Natural killer cell treated with Interleukin-12 subunit alpha and Interleukin-12 subunit beta and Interleukin-15 and Interleukin-18, amount 100 ng/mL, for 72 hours (primary cell): Measurements from ENCODE around the gene SLCO3A1. TPM values are rescaled to one million over a fixed set of nuclear protein-coding genes. Genes with fewer than 3 reads are reported as not detected.

ENCODE experiments used
- ATAC-seq, 2 donors: fragments of 150-1000 bp; cut with Tn5 transposase in 1 of 2; sonication (Bioruptor Pico), chemical (Tn5 transposase) in 1 of 2; 2 replicates each; pipeline ENCODE4 v1.10.0; 2021
- DNase-seq: peaks from one replicate; pipeline ENCODE4 v3.0.0; 2022; ENCODE audit warnings: low spot score
- H3K27ac Mint-ChIP-seq, 2 donors: 1 replicate in 1 of 2; 2 replicates in 1 of 2; pipeline ENCODE4 v1.8.0; 2022; ENCODE audit warnings: mixed read lengths in 2 of 2, mild to moderate bottlenecking in 1 of 2, moderate library complexity in 1 of 2
- H3K27me3 Mint-ChIP-seq, 2 donors: 1 replicate in 1 of 2; 2 replicates in 1 of 2; pipeline ENCODE4 v1.8.0; 2022; ENCODE audit warnings: mixed read lengths in 2 of 2
- H3K36me3 Mint-ChIP-seq: one replicate; pipeline ENCODE4 v1.8.0; 2022; ENCODE audit warnings: mixed read lengths
- H3K4me1 Mint-ChIP-seq, 2 donors: 1 replicate in 1 of 2; 2 replicates in 1 of 2; pipeline ENCODE4 v1.8.0; 2022; ENCODE audit warnings: low read depth in 2 of 2, mixed read lengths in 2 of 2, mild to moderate bottlenecking in 1 of 2
- H3K4me3 Mint-ChIP-seq: one replicate; pipeline ENCODE4 v1.8.0; 2022; ENCODE audit warnings: mixed read lengths
- H3K9me3 Mint-ChIP-seq: 2 replicates; pipeline ENCODE4 v1.8.0; 2022; ENCODE audit warnings: mixed read lengths
- total RNA-seq, 2 donors: library from RNA; stranded (reverse); gene quantifications; one replicate each; pipeline ENCODE4 v1.2.3, GENCODE V29; 2022

The SLCO3A1 gene
- total RNA-seq, 2 donors from 2014 or later = 10.4 to 12.5 TPM

- peaks cover 20% of the 10 kb centered on the region in 2 donors for H3K4me1 Mint-ChIP-seq
- H3K27me3 Mint-ChIP-seq = no peaks in the 10 kb centered on the region
- no peaks in the 10 kb centered on the region for H3K9me3 Mint-ChIP-seq
- DNase-seq = no peak
- ATAC-seq = no peak
- H3K36me3 Mint-ChIP-seq = no peaks in the 10 kb centered on the region
- H3K4me3 Mint-ChIP-seq = no peak overlapping the region
- no peak overlapping the region for H3K27ac Mint-ChIP-seq
Measured at GRCh38 chr15:91992945-91993344, 139.4 kb downstream of the SLCO3A1 start.

DNA sequence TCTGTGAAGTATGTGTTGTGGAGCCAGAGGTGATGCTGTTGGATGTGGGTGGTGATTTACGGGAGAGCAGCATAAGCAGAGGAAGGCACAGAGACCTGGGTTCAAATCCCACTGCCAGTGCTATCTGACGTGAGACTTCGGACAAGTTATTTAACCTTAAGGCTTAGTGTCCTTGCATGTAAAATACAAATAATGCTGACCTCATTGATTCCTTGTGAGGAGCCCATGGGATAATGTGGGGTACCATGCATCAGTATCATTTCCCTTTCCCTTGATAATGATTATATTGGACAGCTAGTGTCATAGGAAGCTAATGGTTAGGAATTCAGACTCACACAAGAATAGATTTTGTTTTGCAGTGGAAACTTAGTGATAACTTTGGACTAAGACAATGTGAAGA lies 141.6 kb downstream of the SLCO3A1 start:
- Mint-ChIP-seq H3K4me3 (no peak overlapping the region), H3K27ac (no peak overlapping the region), H3K27me3 (no peaks in the 10 kb centered on the region)

DNA sequence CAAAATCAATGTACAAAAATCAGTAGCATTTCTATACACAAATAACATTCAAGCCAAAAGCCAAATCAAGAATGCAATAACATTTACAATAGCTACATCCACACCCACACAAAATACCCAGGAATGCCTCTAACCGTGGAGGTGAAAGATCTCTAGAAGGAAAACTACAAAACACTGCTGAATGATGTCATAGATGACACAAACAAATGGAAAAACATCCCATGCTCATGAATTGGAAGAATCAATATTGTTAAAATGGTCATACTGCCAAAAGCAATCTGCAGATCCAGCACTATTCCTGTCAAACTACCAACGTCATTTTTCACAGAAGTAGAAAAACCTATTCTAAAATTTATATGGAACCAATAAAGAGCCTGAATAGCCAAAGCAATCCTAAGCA lies 143.7 kb downstream of the SLCO3A1 start:
- Mint-ChIP-seq H3K27me3 (no peaks in the 10 kb centered on the region), H3K9me3 (no peaks in the 10 kb centered on the region), H3K4me3 (no peak overlapping the region), H3K27ac (no peak overlapping the region), H3K36me3 (no peaks in the 10 kb centered on the region), H3K4me1 (peaks cover 5 to 13% of the 10 kb centered on the region in 2 donors)
- DNase-seq (no peak), ATAC-seq (no peak)

More for the DNA sequence above, 141.6 kb downstream of the SLCO3A1 start:
- no peaks in the 10 kb centered on the region for H3K9me3 Mint-ChIP-seq
- H3K36me3 Mint-ChIP-seq = no peaks in the 10 kb centered on the region
- no peak for DNase-seq
- H3K4me1 Mint-ChIP-seq = peaks cover 11 to 13% of the 10 kb centered on the region in 2 donors
- no peak for ATAC-seq

DNA sequence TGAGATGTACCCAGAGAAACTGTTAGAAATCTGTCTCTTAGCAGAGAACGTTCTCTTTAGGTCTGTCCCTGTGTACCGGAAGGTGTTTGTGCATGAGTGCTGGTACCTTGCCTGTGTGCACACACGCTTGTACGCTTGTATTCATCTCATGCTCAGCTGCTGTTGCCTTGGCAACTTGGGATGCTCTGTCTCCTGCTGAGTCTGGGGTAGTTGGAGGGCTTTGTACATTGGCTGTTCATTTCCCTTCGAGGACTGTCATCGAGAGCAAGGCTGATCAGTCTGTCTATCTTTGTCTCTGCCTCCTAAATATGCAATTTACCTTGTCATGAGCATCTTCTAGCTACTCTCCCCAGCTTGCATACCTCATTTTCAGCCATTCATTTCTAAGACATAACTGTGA lies 147.2 kb downstream of the SLCO3A1 start:
- ATAC-seq (no peak), DNase-seq (no peak)
- Mint-ChIP-seq H3K4me3 (no peak overlapping the region), H3K36me3 (no peaks in the 10 kb centered on the region), H3K27ac (no peak overlapping the region), H3K9me3 (no peaks in the 10 kb centered on the region), H3K4me1 (peaks cover 9 to 13% of the 10 kb centered on the region in 2 donors), H3K27me3 (no peaks in the 10 kb centered on the region)

- Mint-ChIP-seq H3K36me3 (no peaks in the 10 kb centered on the region), H3K27me3 (no peaks in the 10 kb centered on the region), H3K4me1 (peaks cover 9 to 13% of the 10 kb centered on the region in 2 donors), H3K9me3 (no peaks in the 10 kb centered on the region), H3K4me3 (no peak overlapping the region), H3K27ac (no peak overlapping the region)
- ATAC-seq = no peak
- no peak for DNase-seq
Measured at GRCh38 chr15:92001307-92001706, 147.8 kb downstream of the SLCO3A1 start.

GRCh38 chr15:92002666-92003065 lies 149.2 kb downstream of the SLCO3A1 start:
- ATAC-seq (no peak), DNase-seq (no peak)
- H3K9me3 Mint-ChIP-seq = peaks cover 4% of the 10 kb centered on the region
- H3K36me3 Mint-ChIP-seq = no peaks in the 10 kb centered on the region
- peaks cover 16 to 21% of the 10 kb centered on the region in 2 donors for H3K4me1 Mint-ChIP-seq
- no peak overlapping the region for H3K4me3 Mint-ChIP-seq
- H3K27me3 Mint-ChIP-seq = no peaks in the 10 kb centered on the region
- H3K27ac Mint-ChIP-seq = no peak overlapping the region

DNA sequence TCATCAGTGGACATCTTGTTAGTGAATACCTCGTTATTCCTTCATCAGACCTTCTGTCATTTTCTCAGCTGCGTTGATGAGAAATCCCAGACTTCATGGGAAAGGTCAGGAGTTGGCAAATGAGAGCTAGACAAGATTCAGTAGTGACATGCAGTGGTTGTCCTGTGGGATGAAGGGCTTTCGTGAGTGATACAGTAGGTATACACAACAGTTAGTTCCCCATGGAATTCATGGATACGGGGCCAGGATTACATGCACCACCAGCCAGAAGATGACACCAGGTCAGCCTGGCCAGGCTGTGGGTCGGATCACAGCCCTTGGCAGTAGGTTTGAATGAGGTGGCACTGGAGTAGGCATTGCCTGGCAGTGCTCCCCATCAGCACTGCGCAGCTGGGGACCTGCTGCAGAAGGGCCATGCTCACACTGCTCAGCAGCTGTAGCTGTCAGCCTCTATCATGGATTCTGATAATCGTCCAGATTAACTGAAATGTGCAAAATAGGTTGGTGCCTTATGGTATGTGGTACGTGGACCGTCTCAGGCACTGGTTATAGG lies 150.1 kb downstream of the SLCO3A1 start:
- H3K27me3 Mint-ChIP-seq = no peaks in the 10 kb centered on the region
- no peak for ATAC-seq
- no peaks in the 10 kb centered on the region for H3K36me3 Mint-ChIP-seq
- peaks cover 23 to 27% of the 10 kb centered on the region in 2 donors for H3K4me1 Mint-ChIP-seq
- H3K9me3 Mint-ChIP-seq = peaks cover 4% of the 10 kb centered on the region
- no peak overlapping the region for H3K4me3 Mint-ChIP-seq
- no peak for DNase-seq
- H3K27ac Mint-ChIP-seq = no peak overlapping the region

DNA sequence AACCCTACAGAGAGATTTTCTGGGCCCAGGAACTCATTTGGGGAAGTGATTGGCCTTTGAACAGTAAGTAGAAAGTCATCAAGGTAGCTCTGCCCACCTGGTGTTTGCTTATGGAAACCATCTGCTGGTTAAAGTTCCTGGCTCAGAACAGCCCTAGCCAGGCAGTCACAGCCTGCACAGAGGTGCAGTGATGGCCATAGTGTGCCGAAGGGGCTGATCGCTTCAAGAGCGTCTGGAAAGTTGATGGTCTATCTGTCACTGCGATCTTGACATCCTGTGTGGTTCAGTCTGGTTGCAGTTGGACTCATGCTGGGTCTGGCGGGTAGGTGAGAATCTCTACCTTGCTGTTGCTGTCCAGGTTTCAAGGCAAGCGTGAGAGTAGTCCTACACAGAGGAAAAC lies 151.6 kb downstream of the SLCO3A1 start:
- H3K9me3 Mint-ChIP-seq = peaks cover 4% of the 10 kb centered on the region
- H3K27me3 Mint-ChIP-seq = no peaks in the 10 kb centered on the region
- no peak for DNase-seq
- H3K4me3 Mint-ChIP-seq = no peak overlapping the region
- peak in 1 of 2 donors; percentile 41 for ATAC-seq
- no peak overlapping the region for H3K27ac Mint-ChIP-seq
- peaks cover 35 to 38% of the 10 kb centered on the region in 2 donors for H3K4me1 Mint-ChIP-seq
- no peaks in the 10 kb centered on the region for H3K36me3 Mint-ChIP-seq

DNA sequence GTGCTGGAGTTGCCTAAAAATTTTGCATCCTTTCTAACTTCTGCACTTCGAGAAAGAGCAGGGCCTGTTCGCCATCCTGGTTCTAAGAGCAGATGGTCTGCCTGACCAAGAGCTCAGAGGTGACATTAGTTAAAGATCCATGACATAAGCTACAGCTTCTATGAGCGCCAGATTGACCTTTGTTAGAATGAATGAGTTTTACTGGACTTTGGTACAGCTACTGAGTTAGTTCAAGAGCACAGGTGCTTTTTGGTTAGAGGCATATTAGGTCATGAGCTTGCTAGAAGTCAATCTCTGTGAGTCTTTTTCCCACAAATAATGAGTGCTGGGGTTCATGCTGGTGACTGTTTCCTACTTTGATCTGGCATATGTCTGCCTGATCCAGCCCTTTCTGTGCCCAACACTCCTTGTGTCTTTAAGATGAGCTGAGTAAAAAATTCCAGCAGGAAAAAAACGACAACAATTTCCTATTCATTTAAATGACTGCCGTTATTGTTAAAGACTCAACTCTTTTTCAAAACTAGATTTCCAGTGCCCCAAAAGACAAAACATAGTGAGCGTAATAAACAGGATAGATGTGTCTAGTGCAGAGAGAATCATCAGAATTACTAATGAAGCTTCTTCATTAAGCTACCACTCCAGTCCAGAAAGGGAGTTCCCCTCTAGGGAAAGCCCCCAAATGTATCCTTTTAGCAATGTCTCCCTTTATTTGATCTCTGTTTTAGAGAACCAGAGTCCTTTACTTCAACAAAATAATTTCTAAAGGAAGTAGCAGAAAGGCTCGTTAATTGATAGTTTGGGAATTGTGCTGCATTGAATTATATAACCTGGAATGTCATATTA lies 152.9 kb downstream of the SLCO3A1 start:
- H3K9me3 Mint-ChIP-seq = peaks cover 4% of the 10 kb centered on the region
- H3K27me3 Mint-ChIP-seq = no peaks in the 10 kb centered on the region
- H3K4me1 Mint-ChIP-seq = peaks cover 43 to 44% of the 10 kb centered on the region in 2 donors
- no peak overlapping the region for H3K4me3 Mint-ChIP-seq
- DNase-seq (no peak), ATAC-seq (no peak)
- no peaks in the 10 kb centered on the region for H3K36me3 Mint-ChIP-seq
- no peak overlapping the region for H3K27ac Mint-ChIP-seq

DNA sequence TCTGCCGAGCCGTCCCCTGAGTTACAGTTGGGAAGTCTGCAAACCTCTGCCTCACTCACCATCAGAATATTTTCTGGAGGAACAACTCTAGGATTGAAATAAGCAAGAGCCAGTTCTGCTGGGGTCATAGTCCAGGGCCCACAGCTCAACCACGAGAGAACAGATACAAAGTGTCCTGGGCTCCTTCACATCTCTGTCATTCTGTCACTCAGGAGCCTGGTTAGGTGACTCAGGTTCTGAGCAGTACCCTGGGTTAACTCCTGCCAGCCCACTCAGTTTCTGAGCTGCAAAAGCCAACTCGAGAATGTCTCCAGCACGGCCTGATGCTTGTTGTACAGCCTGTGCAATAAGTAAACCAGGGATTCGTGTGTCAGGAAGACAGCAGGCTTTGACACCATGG lies 155.7 kb downstream of the SLCO3A1 start:
- DNase-seq = no peak
- Mint-ChIP-seq H3K36me3 (no peaks in the 10 kb centered on the region), H3K27ac (peak overlapping the region; percentile 33 to 69), H3K27me3 (no peaks in the 10 kb centered on the region), H3K4me1 (peaks cover 45 to 55% of the 10 kb centered on the region in 2 donors), H3K4me3 (peak overlapping the region; percentile 52), H3K9me3 (peaks cover 4% of the 10 kb centered on the region)
- ATAC-seq = peak in 1 of 2 donors; percentile 50

DNA sequence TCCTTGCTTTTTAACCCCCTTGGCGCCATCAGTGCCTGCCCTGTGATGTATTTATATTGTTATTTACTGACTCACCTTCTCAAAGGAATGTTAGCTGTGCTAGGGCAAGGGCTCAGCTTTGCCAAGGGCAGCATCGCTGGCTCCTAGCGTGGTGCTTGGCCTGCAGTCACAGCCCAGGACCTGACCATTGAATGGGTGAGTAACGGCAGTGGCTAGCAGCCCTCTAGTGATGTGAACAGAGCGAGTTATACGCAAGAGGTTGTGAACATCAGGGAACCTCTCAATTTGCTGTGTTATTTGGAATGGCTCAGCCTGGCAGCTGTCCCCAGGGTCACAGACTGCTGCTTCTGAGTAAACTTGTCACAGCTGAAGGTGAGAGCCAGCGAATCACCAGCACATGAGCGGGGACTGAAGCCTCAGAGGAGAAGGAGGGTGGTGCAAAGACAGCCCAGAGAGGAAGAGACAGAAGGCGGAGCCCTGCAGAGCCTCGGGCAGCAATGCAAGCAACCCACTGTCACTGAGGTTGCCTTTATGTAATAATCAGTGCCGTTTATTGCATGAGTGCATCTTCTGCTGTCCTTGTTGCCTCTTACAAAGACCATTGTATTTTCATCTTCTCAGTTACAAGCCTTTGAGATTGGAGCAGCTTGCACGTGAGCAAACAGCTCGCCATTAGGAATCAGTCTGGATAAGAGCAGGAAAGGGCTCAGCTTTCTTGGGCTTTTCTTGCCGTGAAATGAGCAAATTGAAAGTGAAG lies 158.3 kb downstream of the SLCO3A1 start:
- Mint-ChIP-seq H3K27ac (peak overlapping the region in 1 of 2 donors; percentile 63), H3K4me3 (peak overlapping the region; percentile 64)
- DNase-seq = no peak

DNA sequence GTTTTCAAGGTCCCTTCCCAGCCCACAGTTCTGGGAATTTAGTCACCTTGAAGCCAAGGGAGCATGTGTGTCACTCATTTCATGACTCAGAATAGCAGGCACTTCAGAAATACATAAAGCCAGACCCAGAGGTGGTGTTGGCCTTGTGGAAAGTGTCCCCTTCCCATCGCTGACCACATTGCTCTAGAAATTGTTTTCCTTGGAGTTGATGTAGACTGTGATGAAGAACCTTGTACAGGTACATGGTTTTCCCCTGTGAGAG lies 158.8 kb downstream of the SLCO3A1 start:
- H3K36me3 Mint-ChIP-seq = no peaks in the 10 kb centered on the region
- DNase-seq (no peak), ATAC-seq (peak in 1 of 2 donors; percentile 54)
- peak overlapping the region in 1 of 2 donors; percentile 63 for H3K27ac Mint-ChIP-seq
- no peaks in the 10 kb centered on the region for H3K27me3 Mint-ChIP-seq
- peaks cover 52 to 68% of the 10 kb centered on the region in 2 donors for H3K4me1 Mint-ChIP-seq
- H3K4me3 Mint-ChIP-seq = peak overlapping the region; percentile 64
- peaks cover 1% of the 10 kb centered on the region for H3K9me3 Mint-ChIP-seq

More for the DNA sequence above, 158.3 kb downstream of the SLCO3A1 start:
- peaks cover 4% of the 10 kb centered on the region for H3K9me3 Mint-ChIP-seq
- H3K36me3 Mint-ChIP-seq = no peaks in the 10 kb centered on the region
- H3K27me3 Mint-ChIP-seq = no peaks in the 10 kb centered on the region
- H3K4me1 Mint-ChIP-seq = peaks cover 51 to 66% of the 10 kb centered on the region in 2 donors
- peak; percentile 74 to 79 for ATAC-seq

GRCh38 chr15:92012881-92013280 lies 159.4 kb downstream of the SLCO3A1 start:
- Mint-ChIP-seq H3K9me3 (no peaks in the 10 kb centered on the region), H3K4me1 (peaks cover 55 to 72% of the 10 kb centered on the region in 2 donors), H3K36me3 (no peaks in the 10 kb centered on the region), H3K27me3 (no peaks in the 10 kb centered on the region), H3K27ac (no peak overlapping the region), H3K4me3 (no peak overlapping the region)
- ATAC-seq = no peak
- no peak for DNase-seq
